Smooth muscle cell of the brain vasculature (primary cell): Measurements from ENCODE around the gene SORT1.
A peak's percentile ranks its signal among the peaks of the same experiment; 100 is the strongest.
"Not testable (repeated sequence)": the region's sequence is repeated elsewhere in the genome, so short reads cannot be mapped to it uniquely, and the experiment has no call there.

Experiments
- DNase-seq: peaks from one replicate; pipeline ENCODE4 v3.0.0-alpha.2; 2012; ENCODE audit warnings: low read depth, low spot score

SORT1 gene

GRCh38 chr1:109396871-109397580, 692 bp downstream of the SORT1 start:
- DNase-seq: no peak

GRCh38 chr1:109396513-109396839, 1.2 kb downstream of the SORT1 start:
- no peak for DNase-seq

- no peak for DNase-seq
Observed at GRCh38 chr1:109395602-109396512, 1.9 kb downstream of the SORT1 start.

- not testable (repeated sequence) for DNase-seq
Observed at GRCh38 chr1:109395282-109395599, 2.5 kb downstream of the SORT1 start.

- no peak for DNase-seq
Observed at GRCh38 chr1:109394591-109395281, 3.0 kb downstream of the SORT1 start.

GRCh38 chr1:109393617-109394233, 4.0 kb downstream of the SORT1 start:
- no peak for DNase-seq

- peak; percentile 74 for DNase-seq
Observed at GRCh38 chr1:109392788-109393616, 4.7 kb downstream of the SORT1 start.

GRCh38 chr1:109392037-109392787, 5.5 kb downstream of the SORT1 start:
- no peak for DNase-seq

GRCh38 chr1:109391626-109392025, 6.1 kb downstream of the SORT1 start:
- DNase-seq: no peak

- no peak for DNase-seq
Observed at GRCh38 chr1:109391157-109391556, 6.6 kb downstream of the SORT1 start.

GRCh38 chr1:109389638-109390341, 7.9 kb downstream of the SORT1 start:
- no peak for DNase-seq

- DNase-seq: no peak
Observed at GRCh38 chr1:109388884-109389637, 8.7 kb downstream of the SORT1 start.

- no peak for DNase-seq
Observed at GRCh38 chr1:109388208-109388711, 9.5 kb downstream of the SORT1 start.

GRCh38 chr1:109386054-109386717, 11.5 kb downstream of the SORT1 start:
- no peak for DNase-seq

GRCh38 chr1:109385417-109385816, 12.3 kb downstream of the SORT1 start:
- DNase-seq: no peak

- no peak for DNase-seq
Observed at GRCh38 chr1:109383854-109384253, 13.9 kb downstream of the SORT1 start.

GRCh38 chr1:109383087-109383779, 14.5 kb downstream of the SORT1 start:
- DNase-seq: no peak

- no peak for DNase-seq
Observed at GRCh38 chr1:109381573-109381972, 16.1 kb downstream of the SORT1 start.
